K562 (cell line): ENCODE measurements around the gene MYOZ2.

ENCODE experiments used
- EP300 ChIP-seq: IDR thresholded peaks from 2 replicates; pipeline ENCODE4 v1.6.1; 2012; ENCODE audit warnings: low read length, improper control_type of control experiment
- EP400 ChIP-seq: fragments of 450-650 bp; IDR thresholded peaks from 2 replicates; pipeline ENCODE4 v1.6.1; 2017; ENCODE audit warnings: antibody characterized with exemption, mild to moderate bottlenecking, moderate library complexity
- MXI1 ChIP-seq: IDR thresholded peaks from 2 replicates; pipeline ENCODE4 v1.6.1; 2011; ENCODE audit warnings: low read depth, mild to moderate bottlenecking, improper control_type of control experiment, low read length
- TF ChIP-seq, protein P1 (sequence below): fragments of 450-650 bp; formaldehyde crosslinking; IDR thresholded peaks from 2 replicates; pipeline ENCODE4 v1.4.0; 2020; ENCODE audit warnings: mild to moderate bottlenecking, moderate library complexity

DNA sequence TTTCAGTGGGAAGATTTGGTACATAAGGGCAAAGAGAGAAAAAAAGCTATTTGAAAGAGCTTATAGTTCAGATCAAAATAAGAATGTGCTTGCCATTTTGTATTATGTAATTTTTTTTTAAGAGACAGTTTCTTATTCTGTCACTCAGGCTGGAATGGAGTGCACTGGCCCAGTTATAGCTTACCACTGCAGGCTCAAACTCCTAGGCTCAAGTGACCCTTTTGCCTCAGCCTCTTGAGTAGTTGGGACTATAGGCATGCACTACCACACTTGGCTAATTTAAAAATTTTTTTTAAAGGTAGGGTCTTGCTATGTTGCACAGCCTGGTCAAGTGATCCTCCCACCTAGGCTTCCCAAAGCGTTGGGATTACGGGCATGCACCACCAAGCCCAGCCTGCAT lies 54.7 kb downstream of the MYOZ2 start:
- TF ChIP-seq MXI1 (no peak), EP300 (no peak), EP400 (no peak)
- TF ChIP-seq, protein P1, sequence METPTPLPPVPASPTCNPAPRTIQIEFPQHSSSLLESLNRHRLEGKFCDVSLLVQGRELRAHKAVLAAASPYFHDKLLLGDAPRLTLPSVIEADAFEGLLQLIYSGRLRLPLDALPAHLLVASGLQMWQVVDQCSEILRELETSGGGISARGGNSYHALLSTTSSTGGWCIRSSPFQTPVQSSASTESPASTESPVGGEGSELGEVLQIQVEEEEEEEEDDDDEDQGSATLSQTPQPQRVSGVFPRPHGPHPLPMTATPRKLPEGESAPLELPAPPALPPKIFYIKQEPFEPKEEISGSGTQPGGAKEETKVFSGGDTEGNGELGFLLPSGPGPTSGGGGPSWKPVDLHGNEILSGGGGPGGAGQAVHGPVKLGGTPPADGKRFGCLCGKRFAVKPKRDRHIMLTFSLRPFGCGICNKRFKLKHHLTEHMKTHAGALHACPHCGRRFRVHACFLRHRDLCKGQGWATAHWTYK (CRISPR knock-in tag) = no peak
